Fibroblast of lung (primary cell): ENCODE data around the gene EXOC6B. TPM values are rescaled to one million over a fixed set of nuclear protein-coding genes. Genes with fewer than 3 reads are reported as not detected.

Experiments
- DNase-seq, 2 donors: peaks; one replicate each; pipeline versions ENCODE4 v3.0.0 to v3.0.0-alpha.2; 2010; ENCODE audit warnings: low read depth in 2 of 2
- H2AFZ ChIP-seq: 2 replicates; pipeline ENCODE4 v1.5.1; 2012; ENCODE audit warnings: low read length, control low read depth, inconsistent platforms
- H3K27ac ChIP-seq: 2 replicates; pipeline ENCODE4 v1.5.1; 2011; ENCODE audit warnings: low read length, control low read depth; ENCODE audit not compliant: insufficient read depth
- H3K27me3 ChIP-seq: 2 replicates; pipeline ENCODE4 v1.5.1; 2011; ENCODE audit warnings: mild to moderate bottlenecking, low read length; ENCODE audit not compliant: control insufficient read depth, insufficient read depth
- H3K36me3 ChIP-seq: 2 replicates; pipeline ENCODE4 v1.5.1; 2011; ENCODE audit warnings: low read length; ENCODE audit not compliant: control insufficient read depth, insufficient read depth
- H3K4me1 ChIP-seq: 2 replicates; pipeline ENCODE4 v1.5.1; 2011; ENCODE audit warnings: low read length; ENCODE audit not compliant: control insufficient read depth, insufficient read depth; ENCODE audit errors: extremely low read depth
- H3K4me2 ChIP-seq: 2 replicates; pipeline ENCODE4 v1.5.1; 2011; ENCODE audit warnings: low read length, control low read depth; ENCODE audit not compliant: insufficient read depth; ENCODE audit errors: extremely low read depth
- H3K4me3 ChIP-seq, 4 experiments: fragments of 200-600 bp in 1 of 4; sonication (generic) in 1 of 4; replicated peaks in 1 of 4; 2 replicates each; pipeline ENCODE4 v1.5.1; 2011 to 2016; ENCODE audit warnings: low read length in 4 of 4, low read depth in 3 of 4, mild to moderate bottlenecking in 3 of 4, control low read depth in 2 of 4, inconsistent platforms in 1 of 4, mixed read lengths in 1 of 4; ENCODE audit not compliant: insufficient read depth in 1 of 4; ENCODE audit errors: control extremely low read depth in 1 of 4
- H3K79me2 ChIP-seq: 2 replicates; pipeline ENCODE4 v1.5.1; 2012; ENCODE audit warnings: mild to moderate bottlenecking, low read length, inconsistent platforms; ENCODE audit not compliant: control insufficient read depth, insufficient read depth
- H3K9ac ChIP-seq: 2 replicates; pipeline ENCODE4 v1.5.1; 2011; ENCODE audit warnings: mild to moderate bottlenecking, low read length, control low read depth; ENCODE audit not compliant: insufficient read depth
- H3K9me3 ChIP-seq: 2 replicates; pipeline ENCODE4 v1.5.1; 2012; ENCODE audit warnings: low read depth, low read length; ENCODE audit not compliant: control insufficient read depth, insufficient read depth
- H4K20me1 ChIP-seq: 2 replicates; pipeline ENCODE4 v1.5.1; 2011; ENCODE audit warnings: low read length; ENCODE audit not compliant: control insufficient read depth, insufficient read depth; ENCODE audit errors: extremely low read depth
- EZH2 ChIP-seq: IDR thresholded peaks from 2 replicates; pipeline ENCODE4 v1.5.1; 2012; ENCODE audit warnings: low read length, control low read depth, mild to moderate bottlenecking; ENCODE audit errors: missing control alignments
- polyA plus RNA-seq, 2 donors: library from polyadenylated mRNA; depleted of rRNA in 1 of 2; stranded (reverse) in 1 of 2; unstranded in 1 of 2; fragments of >200 nt; gene quantifications; 2 replicates each; pipeline ENCODE4 v1.2.1, GENCODE V29; 2011 to 2012; ENCODE audit warnings: missing spikeins in 1 of 2
- total RNA-seq: library from RNA; depleted of rRNA; stranded (reverse); fragments of >200 nt; gene quantifications from 2 replicates; pipeline ENCODE4 v1.2.1, GENCODE V29; 2014
- TF ChIP-seq, protein P1 (sequence below), 2 donors: IDR thresholded peaks in 1 of 2; conservative IDR thresholded peaks in 1 of 2; 1 replicate in 1 of 2; 2 replicates in 1 of 2; pipeline ENCODE4 v1.5.1; 2011 to 2012; ENCODE audit warnings: low read length in 2 of 2, control low read depth in 1 of 2, inconsistent platforms in 1 of 2, low read depth in 1 of 2, mild to moderate bottlenecking in 1 of 2

Gene EXOC6B
- total and polyA plus RNA-seq, 2 donors (not counting 1 experiment from before 2014, with no cell fraction given): 26.3 to 36.5 TPM

DNA sequence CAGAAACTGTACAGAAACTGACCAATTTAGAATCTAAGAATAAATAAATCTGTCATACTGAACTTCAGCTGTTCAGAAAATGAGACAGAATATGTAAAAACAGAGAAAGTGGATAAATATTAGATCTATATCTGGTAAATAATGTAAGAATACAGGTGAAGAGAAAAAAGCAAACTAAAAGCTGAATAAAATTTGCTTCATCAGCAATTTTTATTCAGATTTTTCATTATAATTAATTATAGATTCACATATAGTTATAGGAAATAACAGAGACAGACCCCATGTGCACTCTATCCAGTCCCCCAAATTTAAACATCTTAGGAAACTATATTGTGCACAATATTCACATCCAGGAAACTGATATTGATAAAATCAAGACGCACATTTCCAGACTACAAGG, 299.2 kb downstream of the EXOC6B start:
- no peaks in the 10 kb centered on the region for H4K20me1 ChIP-seq
- no peak overlapping the region for H3K9ac ChIP-seq
- H3K4me2 ChIP-seq: no peak overlapping the region
- H3K4me1 ChIP-seq: no peaks in the 10 kb centered on the region
- no peaks in the 10 kb centered on the region for H3K9me3 ChIP-seq
- H3K79me2 ChIP-seq: no peaks in the 10 kb centered on the region
- H3K27ac ChIP-seq: no peak overlapping the region
- DNase-seq: no peak
- H3K27me3 ChIP-seq: no peaks in the 10 kb centered on the region
- no peaks in the 10 kb centered on the region for H3K36me3 ChIP-seq
- TF ChIP-seq EZH2: no peak
- TF ChIP-seq, protein P1, sequence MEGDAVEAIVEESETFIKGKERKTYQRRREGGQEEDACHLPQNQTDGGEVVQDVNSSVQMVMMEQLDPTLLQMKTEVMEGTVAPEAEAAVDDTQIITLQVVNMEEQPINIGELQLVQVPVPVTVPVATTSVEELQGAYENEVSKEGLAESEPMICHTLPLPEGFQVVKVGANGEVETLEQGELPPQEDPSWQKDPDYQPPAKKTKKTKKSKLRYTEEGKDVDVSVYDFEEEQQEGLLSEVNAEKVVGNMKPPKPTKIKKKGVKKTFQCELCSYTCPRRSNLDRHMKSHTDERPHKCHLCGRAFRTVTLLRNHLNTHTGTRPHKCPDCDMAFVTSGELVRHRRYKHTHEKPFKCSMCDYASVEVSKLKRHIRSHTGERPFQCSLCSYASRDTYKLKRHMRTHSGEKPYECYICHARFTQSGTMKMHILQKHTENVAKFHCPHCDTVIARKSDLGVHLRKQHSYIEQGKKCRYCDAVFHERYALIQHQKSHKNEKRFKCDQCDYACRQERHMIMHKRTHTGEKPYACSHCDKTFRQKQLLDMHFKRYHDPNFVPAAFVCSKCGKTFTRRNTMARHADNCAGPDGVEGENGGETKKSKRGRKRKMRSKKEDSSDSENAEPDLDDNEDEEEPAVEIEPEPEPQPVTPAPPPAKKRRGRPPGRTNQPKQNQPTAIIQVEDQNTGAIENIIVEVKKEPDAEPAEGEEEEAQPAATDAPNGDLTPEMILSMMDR (conservative IDR thresholded peaks at IDR 0.05 in 1 of 2, IDR thresholded peaks at IDR 0.05 in 1 of 2; ENCODE audit: low read depth in 1 of 2, low read length in 2 of 2): no peak
- no peak overlapping the region for H3K4me3 ChIP-seq
- H2AFZ ChIP-seq: no peak overlapping the region

GRCh38 chr2:72524071-72524470, 301.8 kb downstream of the EXOC6B start:
- no peak overlapping the region for H3K4me3 ChIP-seq
- H2AFZ ChIP-seq: no peak overlapping the region
- no peaks in the 10 kb centered on the region for H3K27me3 ChIP-seq
- H4K20me1 ChIP-seq: no peaks in the 10 kb centered on the region
- TF ChIP-seq, protein P1 (conservative IDR thresholded peaks at IDR 0.05 in 1 of 2, IDR thresholded peaks at IDR 0.05 in 1 of 2; ENCODE audit: low read depth in 1 of 2, low read length in 2 of 2): no peak
- no peak for TF ChIP-seq EZH2
- no peak overlapping the region for H3K9ac ChIP-seq
- DNase-seq: no peak
- H3K27ac ChIP-seq: no peak overlapping the region
- no peaks in the 10 kb centered on the region for H3K79me2 ChIP-seq
- no peaks in the 10 kb centered on the region for H3K36me3 ChIP-seq
- H3K9me3 ChIP-seq: no peaks in the 10 kb centered on the region
- H3K4me1 ChIP-seq: no peaks in the 10 kb centered on the region
- no peak overlapping the region for H3K4me2 ChIP-seq

DNA sequence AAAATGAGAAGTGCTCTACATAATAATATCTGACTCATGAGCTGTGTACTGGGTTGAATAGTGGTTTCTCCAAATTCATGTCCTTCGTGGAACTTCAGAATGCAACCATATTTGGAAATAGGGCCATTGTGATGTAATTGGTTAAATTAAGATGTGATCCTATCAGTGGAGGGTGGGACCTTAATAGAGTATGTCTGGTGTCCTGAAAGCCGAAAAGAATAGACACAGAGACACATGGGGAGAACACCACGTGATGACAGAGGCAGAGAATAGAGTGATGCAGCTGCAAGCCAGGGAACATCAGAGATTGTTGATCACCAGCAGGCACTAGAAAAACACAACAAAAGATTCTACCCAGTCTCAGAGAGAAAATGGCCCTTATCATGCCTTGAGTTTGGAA, 310.1 kb downstream of the EXOC6B start:
- Histone ChIP-seq H3K27me3 (no peaks in the 10 kb centered on the region), H3K4me1 (no peaks in the 10 kb centered on the region), H3K9ac (no peak overlapping the region), H2AFZ (no peak overlapping the region), H3K36me3 (no peaks in the 10 kb centered on the region), H3K9me3 (no peaks in the 10 kb centered on the region), H3K4me3 (no peak overlapping the region), H3K27ac (no peak overlapping the region), H4K20me1 (no peaks in the 10 kb centered on the region), H3K4me2 (no peak overlapping the region), H3K79me2 (no peaks in the 10 kb centered on the region)
- TF ChIP-seq, protein P1 (conservative IDR thresholded peaks at IDR 0.05 in 1 of 2, IDR thresholded peaks at IDR 0.05 in 1 of 2; ENCODE audit: low read depth in 1 of 2, low read length in 2 of 2): no peak
- TF ChIP-seq EZH2: no peak
- DNase-seq: peak in 1 of 2 donors; percentile 62
